Hepatocyte (in vitro differentiated cells): Measurements from ENCODE around the gene SCTR.

ENCODE experiments used
- EZH2 ChIP-seq: fragments of 200-600 bp; sonication (generic); IDR thresholded peaks from 2 replicates; pipeline ENCODE4 v1.6.1; 2016; ENCODE audit warnings: antibody characterized with exemption, mild to moderate bottlenecking, borderline replicate concordance
- EZH2phosphoT487 ChIP-seq: fragments of 200-600 bp; sonication (generic); IDR thresholded peaks from one replicate; pipeline ENCODE4 v1.6.1; 2018; ENCODE audit warnings: antibody characterized with exemption, mild to moderate bottlenecking, low read depth, moderate library complexity; ENCODE audit not compliant: unreplicated experiment, severe bottlenecking
- TF ChIP-seq, protein P1 (sequence below): fragments of 200-600 bp; sonication (generic); IDR thresholded peaks from 2 replicates; pipeline ENCODE4 v1.5.1; 2016; ENCODE audit warnings: antibody characterized with exemption, mild to moderate bottlenecking; ENCODE audit not compliant: poor library complexity

DNA sequence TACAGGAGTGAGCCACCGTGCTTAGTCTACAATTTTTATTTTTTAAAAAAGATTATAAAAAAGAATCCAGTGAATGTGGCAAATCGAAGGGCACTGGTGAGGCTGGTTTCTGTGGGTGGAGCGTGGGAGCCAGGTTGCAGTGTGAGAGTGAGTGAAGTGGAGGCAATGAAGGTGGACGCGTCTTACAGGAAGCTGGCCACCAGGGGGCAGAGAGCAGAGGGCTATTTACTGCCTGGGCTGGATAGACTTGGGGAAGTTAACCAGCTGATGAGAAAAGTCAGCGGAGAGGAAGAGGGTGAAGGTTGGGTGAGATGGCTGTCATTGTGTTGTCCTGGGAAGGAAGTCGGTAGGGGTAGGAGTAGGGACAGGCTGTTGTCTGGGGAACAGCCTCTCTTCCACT, 6.8 kb downstream of the SCTR start:
- TF ChIP-seq, protein P1, sequence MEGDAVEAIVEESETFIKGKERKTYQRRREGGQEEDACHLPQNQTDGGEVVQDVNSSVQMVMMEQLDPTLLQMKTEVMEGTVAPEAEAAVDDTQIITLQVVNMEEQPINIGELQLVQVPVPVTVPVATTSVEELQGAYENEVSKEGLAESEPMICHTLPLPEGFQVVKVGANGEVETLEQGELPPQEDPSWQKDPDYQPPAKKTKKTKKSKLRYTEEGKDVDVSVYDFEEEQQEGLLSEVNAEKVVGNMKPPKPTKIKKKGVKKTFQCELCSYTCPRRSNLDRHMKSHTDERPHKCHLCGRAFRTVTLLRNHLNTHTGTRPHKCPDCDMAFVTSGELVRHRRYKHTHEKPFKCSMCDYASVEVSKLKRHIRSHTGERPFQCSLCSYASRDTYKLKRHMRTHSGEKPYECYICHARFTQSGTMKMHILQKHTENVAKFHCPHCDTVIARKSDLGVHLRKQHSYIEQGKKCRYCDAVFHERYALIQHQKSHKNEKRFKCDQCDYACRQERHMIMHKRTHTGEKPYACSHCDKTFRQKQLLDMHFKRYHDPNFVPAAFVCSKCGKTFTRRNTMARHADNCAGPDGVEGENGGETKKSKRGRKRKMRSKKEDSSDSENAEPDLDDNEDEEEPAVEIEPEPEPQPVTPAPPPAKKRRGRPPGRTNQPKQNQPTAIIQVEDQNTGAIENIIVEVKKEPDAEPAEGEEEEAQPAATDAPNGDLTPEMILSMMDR: peak; percentile 59
- TF ChIP-seq EZH2 (no peak), EZH2phosphoT487 (no peak)
